K562 (cell line): ENCODE measurements around the gene YLPM1. TPM values are rescaled to one million over a fixed set of nuclear protein-coding genes. Genes with fewer than 3 reads are reported as not detected.

Experiments used
- ATAC-seq: fragments of 200-7000 bp; cut with Tn5 transposase; 3 replicates; pipeline ENCODE4 v1.9.1; 2020; ENCODE audit warnings: moderate library complexity
- BruUV-seq: library from RNA; stranded (reverse); fragments of 400-500 nt; replicated peaks from 2 replicates; lab custom pipeline; 2021; lab: Mats Ljungman, UMichigan
- CTCF ChIA-PET: fragments of 300-600 bp; formaldehyde crosslinking; extraction: SDS; loops from one replicate; lab custom pipeline; 2021; ENCODE audit warnings: low intra/inter-chr PET ratio; lab: Yijun Ruan, JAX
- POLR2A ChIA-PET: fragments of 300-600, 350-650 bp; sonication (Branson Sonifier 250); formaldehyde crosslinking; extraction: SDS; loops from one replicate; lab custom pipeline; 2021; ENCODE audit warnings: antibody characterized with exemption, inconsistent platforms; lab: Yijun Ruan, JAX
- DNase-seq, 4 experiments: peaks; one replicate each; pipeline versions ENCODE4 v3.0.0 to v3.0.0-alpha.2; 2011 to 2018; ENCODE audit warnings: low spot score in 3 of 4, mixed read lengths in 3 of 4; ENCODE audit errors: extremely low read depth in 1 of 4
- FAIRE-seq: peaks from 2 replicates; lab custom pipeline; 2011; peaks lifted over from hg19 to GRCh38; lab: Jason Lieb, UNC
- H2AFZ ChIP-seq: 2 replicates; pipeline ENCODE4 v1.6.0; 2011; ENCODE audit warnings: low read depth, low read length, control low read depth, inconsistent platforms
- H3K27ac ChIP-seq: fragments of 200-600 bp; 3 replicates; pipeline ENCODE4 v1.8.0; 2011; ENCODE audit warnings: low read depth, mild to moderate bottlenecking, control low read depth, inconsistent platforms, low read length, moderate library complexity, mixed read lengths; ENCODE audit errors: extremely low read depth
- H3K27me3 ChIP-seq, 2 experiments: fragments of 300-600 bp in 1 of 2; 2 replicates in 1 of 2; 3 replicates in 1 of 2; pipeline versions ENCODE4 v1.6.0 to v1.8.0; 2011; ENCODE audit warnings: inconsistent platforms in 2 of 2, low read length in 2 of 2, mild to moderate bottlenecking in 1 of 2, mixed read lengths in 1 of 2, moderate library complexity in 1 of 2; ENCODE audit not compliant: control insufficient read depth in 2 of 2, insufficient read depth in 2 of 2
- H3K36me3 ChIP-seq: fragments of 300-600 bp; 3 replicates; pipeline ENCODE4 v1.8.0; 2011; ENCODE audit warnings: mild to moderate bottlenecking, low read length, inconsistent platforms; ENCODE audit not compliant: control insufficient read depth, insufficient read depth
- H3K4me1 ChIP-seq, 2 experiments: fragments of 200-600 bp in 1 of 2; replicated peaks in 1 of 2; 2 replicates in 1 of 2; 3 replicates in 1 of 2; pipeline versions ENCODE4 v1.5.1 to v1.8.0; 2011; ENCODE audit warnings: inconsistent platforms in 2 of 2, low read length in 2 of 2, mild to moderate bottlenecking in 1 of 2, mixed read lengths in 1 of 2, moderate library complexity in 1 of 2; ENCODE audit not compliant: control insufficient read depth in 2 of 2, insufficient read depth in 2 of 2
- H3K4me2 ChIP-seq: 2 replicates; pipeline ENCODE4 v1.6.1; 2011; ENCODE audit warnings: low read length, control low read depth, inconsistent platforms, mixed read lengths; ENCODE audit not compliant: insufficient read depth
- H3K4me3 ChIP-seq: fragments of 200-600 bp; sonication (generic), shearing (Covaris generic); 2 replicates; pipeline ENCODE4 v1.5.1; 2016; ENCODE audit warnings: control low read depth, inconsistent platforms
- H3K79me2 ChIP-seq: fragments of 200-600 bp; 3 replicates; pipeline ENCODE4 v1.8.0; 2011; ENCODE audit warnings: low read length, inconsistent platforms; ENCODE audit not compliant: control insufficient read depth, insufficient read depth
- H3K9ac ChIP-seq, 2 experiments: 2 replicates each; pipeline versions ENCODE4 v1.6.0 to v1.6.1; 2011; ENCODE audit warnings: low read depth in 2 of 2, low read length in 2 of 2, control low read depth in 1 of 2, inconsistent platforms in 1 of 2, mild to moderate bottlenecking in 1 of 2, mixed read lengths in 1 of 2; ENCODE audit not compliant: insufficient read depth in 1 of 2
- H3K9me1 ChIP-seq: one replicate; pipeline ENCODE4 v1.6.0; 2011; ENCODE audit warnings: inconsistent platforms, mild to moderate bottlenecking, low read length, moderate library complexity; ENCODE audit not compliant: control insufficient read depth, insufficient read depth
- H3K9me3 ChIP-seq: replicated peaks from 2 replicates; pipeline ENCODE4 v1.5.1; 2011; ENCODE audit warnings: low read depth, low read length, inconsistent platforms; ENCODE audit not compliant: control insufficient read depth, insufficient read depth
- H4K20me1 ChIP-seq: replicated peaks from 2 replicates; pipeline ENCODE4 v1.6.1; 2011; ENCODE audit warnings: low read length, inconsistent platforms, mixed read lengths; ENCODE audit not compliant: control insufficient read depth, insufficient read depth
- DMBX1 ChIP-seq: fragments of 250-450 bp; sonication (Bioruptor Pico); IDR thresholded peaks from 2 replicates; pipeline ENCODE4 v1.8.0; 2022; ENCODE audit warnings: inconsistent platforms, mild to moderate bottlenecking, moderate library complexity, borderline replicate concordance
- FOXA1 ChIP-seq: fragments of 450-650 bp; IDR thresholded peaks from 2 replicates; pipeline ENCODE4 v1.6.1; 2016; ENCODE audit warnings: mild to moderate bottlenecking, borderline replicate concordance
- HDAC2 ChIP-seq: fragments of 450-650 bp; IDR thresholded peaks from 2 replicates; pipeline ENCODE4 v1.6.1; 2016; ENCODE audit warnings: mild to moderate bottlenecking
- HNRNPK ChIP-seq: fragments of 200-400 bp; formaldehyde crosslinking; IDR thresholded peaks from one replicate; pipeline ENCODE4 v1.6.1; 2018; ENCODE audit warnings: mild to moderate bottlenecking, low read depth, low read length; ENCODE audit not compliant: poor library complexity, severe bottlenecking
- NFXL1 ChIP-seq: fragments of 450-650 bp; formaldehyde crosslinking; IDR thresholded peaks from 2 replicates; pipeline ENCODE4 v1.4.0; 2021; ENCODE audit warnings: mild to moderate bottlenecking
- NR4A1 ChIP-seq, 2 experiments: fragments of 250-450 bp in 1 of 2; fragments of 450-650 bp in 1 of 2; sonication (Bioruptor Pico) in 1 of 2; IDR thresholded peaks; 2 replicates each; pipeline versions ENCODE4 v1.4.0 to v1.6.1; 2016 to 2020; ENCODE audit warnings: mild to moderate bottlenecking in 2 of 2, missing compliant biosample characterization in 1 of 2, missing genetic modification characterization in 1 of 2, moderate library complexity in 1 of 2
- PHTF2 ChIP-seq: fragments of 250-450 bp; sonication (Bioruptor Pico); IDR thresholded peaks from 2 replicates; pipeline ENCODE4 v1.5.0; 2021; ENCODE audit warnings: mild to moderate bottlenecking
- POU5F1 ChIP-seq: fragments of 150-350 bp; IDR thresholded peaks from 2 replicates; pipeline ENCODE4 v1.6.1; 2014; ENCODE audit warnings: borderline replicate concordance, low read length, low read depth, mild to moderate bottlenecking; ENCODE audit not compliant: partially characterized antibody
- RAD21 ChIP-seq, 2 experiments: fragments of 250-450 bp in 1 of 2; fragments of 450-650 bp in 1 of 2; sonication (Bioruptor Pico) in 1 of 2; formaldehyde crosslinking in 1 of 2; IDR thresholded peaks in 1 of 2; conservative IDR thresholded peaks in 1 of 2; 2 replicates each; pipeline versions ENCODE4 v1.4.0 to v1.8.0; 2020 to 2022; ENCODE audit warnings: mild to moderate bottlenecking in 2 of 2, moderate library complexity in 1 of 2
- SMAD4 ChIP-seq: fragments of 250-450 bp; sonication (Bioruptor Pico); conservative IDR thresholded peaks from 2 replicates; pipeline ENCODE4 v1.8.0; 2021; ENCODE audit warnings: inconsistent platforms, mild to moderate bottlenecking, moderate library complexity
- SMARCB1 ChIP-seq: IDR thresholded peaks from 2 replicates; pipeline ENCODE4 v1.6.1; 2011; ENCODE audit warnings: improper control_type of control experiment, low read depth; ENCODE audit not compliant: insufficient read length
- SUPT5H ChIP-seq: fragments of 450-650 bp; IDR thresholded peaks from 2 replicates; pipeline ENCODE4 v1.6.1; 2016
- TBL1XR1 ChIP-seq, 2 experiments: IDR thresholded peaks; 2 replicates each; pipeline ENCODE4 v1.6.1; 2012; ENCODE audit warnings: improper control_type of control experiment in 2 of 2, low read length in 2 of 2, mild to moderate bottlenecking in 1 of 2
- TEAD4 ChIP-seq, 2 experiments: sonication (generic) in 1 of 2; formaldehyde crosslinking in 1 of 2; IDR thresholded peaks; 2 replicates each; pipeline versions ENCODE4 v1.6.1 to v1.8.0; 2012 to 2022; ENCODE audit warnings: borderline replicate concordance in 1 of 2, inconsistent platforms in 1 of 2, low read length in 1 of 2, mild to moderate bottlenecking in 1 of 2, missing genetic modification reagents in 1 of 2
- TFAM ChIP-seq: fragments of 250-450 bp; sonication (Bioruptor Pico); conservative IDR thresholded peaks from 2 replicates; pipeline ENCODE4 v1.5.0; 2021; ENCODE audit warnings: mild to moderate bottlenecking, moderate library complexity
- ZFP1 ChIP-seq: fragments of 450-650 bp; formaldehyde crosslinking; IDR thresholded peaks from 2 replicates; pipeline ENCODE4 v1.4.0; 2020; ENCODE audit warnings: mild to moderate bottlenecking, mixed read lengths
- ZFP36 ChIP-seq: fragments of 150-350 bp; IDR thresholded peaks from 2 replicates; pipeline ENCODE4 v1.6.1; 2018; ENCODE audit warnings: low read length, low read depth; ENCODE audit not compliant: partially characterized antibody
- ZNF324 ChIP-seq: fragments of 250-450 bp; sonication (Bioruptor Pico); IDR thresholded peaks from 2 replicates; pipeline ENCODE4 v1.4.0; 2020; ENCODE audit warnings: mild to moderate bottlenecking
- ZNF717 ChIP-seq: fragments of 250-450 bp; sonication (Bioruptor Pico); IDR thresholded peaks from 2 replicates; pipeline ENCODE4 v1.5.0; 2021
- ZNF75A ChIP-seq: fragments of 450-650 bp; formaldehyde crosslinking; IDR thresholded peaks from 2 replicates; pipeline ENCODE4 v1.4.0; 2020; ENCODE audit warnings: mild to moderate bottlenecking
- WGBS: fragments of 100-300 bp; shearing (Covaris generic); methylation state at CpG from one replicate; pipeline ENCODE4 v1.1.6; 2016; ENCODE audit warnings: low coverage, mixed read lengths; ENCODE audit not compliant: insufficient coverage; ENCODE audit errors: missing lambda C conversion rate; 5-methylcytosine and 5-hydroxymethylcytosine counted together
- in situ Hi-C: fragments of 300-500 bp; cut with MboI; formaldehyde crosslinking; loops from 4 replicates; pipeline ENCODE4 v1.15.0; 2018; ENCODE audit warnings: inconsistent platforms, mixed read lengths
- intact Hi-C: fragments of 100-400 bp; cut with micrococcal nuclease; formaldehyde crosslinking; loops from 2 replicates; pipeline ENCODE4 v1.14.2; 2022
- polyA plus RNA-seq, 8 experiments: library from polyadenylated mRNA; depleted of rRNA in 4 of 8; stranded (reverse) in 5 of 8; unstranded in 3 of 8; fragments of >200 nt; fragmentation: Nextera tagmentation in 2 of 8; fragmentation: Illumina TruSeq in 1 of 8; extraction: Ambion mirVana in 2 of 8; extraction: Trizol in 1 of 8; gene quantifications; 2 replicates each; pipeline versions ENCODE4 v1.2.1 to v1.2.3, GENCODE V29; 2011 to 2014; ENCODE audit warnings: inconsistent platforms in 1 of 8, missing spikeins in 1 of 8
- total RNA-seq, 7 experiments: library from RNA; depleted of rRNA in 6 of 7; stranded (reverse); fragments of >200 nt in 6 of 7; fragmentation: Illumina TruSeq in 2 of 7; extraction: Trizol in 2 of 7; gene quantifications; 2 replicates each; pipeline versions ENCODE4 v1.2.1 to v1.2.3, GENCODE V29; 2011 to 2021; ENCODE audit warnings: low replicate concordance in 1 of 7
- TF ChIP-seq, protein P1 (sequence below): fragments of 450-650 bp; formaldehyde crosslinking; IDR thresholded peaks from 2 replicates; pipeline ENCODE4 v1.4.0; 2022; ENCODE audit warnings: missing genetic modification characterization
- TF ChIP-seq, protein P2 (sequence below), 2 experiments: IDR thresholded peaks; 2 replicates each; pipeline ENCODE4 v1.6.1; 2011; ENCODE audit warnings: borderline replicate concordance in 1 of 2, control low read depth in 1 of 2, low read depth in 1 of 2, low read length in 1 of 2, mild to moderate bottlenecking in 1 of 2, mixed read lengths in 1 of 2, moderate library complexity in 1 of 2; ENCODE audit not compliant: insufficient read depth in 1 of 2, insufficient read length in 1 of 2, poor library complexity in 1 of 2, severe bottlenecking in 1 of 2; ENCODE audit errors: extremely low read depth in 1 of 2

Gene YLPM1
- total and polyA plus RNA-seq, 9 of the 15 experiments (the other 6 are each of a cell fraction or from before 2014, with no cell fraction given) = 7.2 to 32.7 (median 14.6) TPM

DNA sequence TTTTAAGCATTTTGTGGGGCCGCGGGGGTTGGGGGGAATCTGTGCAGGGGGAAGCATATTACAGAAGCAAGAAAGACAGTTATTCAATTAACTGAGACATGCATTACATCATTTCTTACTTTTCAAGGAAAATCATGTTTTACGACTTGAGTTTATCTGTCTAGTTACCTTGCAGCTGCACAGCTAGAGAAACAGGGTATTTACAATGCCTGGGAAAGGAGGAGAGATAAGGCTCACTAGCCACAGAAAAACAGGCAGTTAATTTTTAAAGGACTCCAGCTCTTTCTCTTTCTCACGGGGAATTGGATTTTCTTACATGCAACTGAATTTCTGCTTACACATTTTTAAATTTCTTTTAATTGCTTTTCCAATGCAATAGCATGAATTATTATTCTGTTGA lies 28.0 kb upstream of the YLPM1 start:
- ATAC-seq (peak; percentile 61), DNase-seq (peak in 1 of 4 experiments; percentile 54), FAIRE-seq (peak; percentile 74)
- intact Hi-C loops (no loop called here), in situ Hi-C loops (no loop called here)
- Histone ChIP-seq H3K4me2 (no peak overlapping the region), H3K27ac (peak overlapping the region; percentile 60; the same call in 1 of the 3 replicates), H4K20me1 (no peaks in the 10 kb centered on the region), H3K79me2 (no peaks in the 10 kb centered on the region), H3K4me3 (no peak overlapping the region), H2AFZ (no peak overlapping the region), H3K9me3 (no peaks in the 10 kb centered on the region), H3K4me1 (no peaks in the 10 kb centered on the region; a peak in 2 of 5 replicates), H3K27me3 (no peaks in the 10 kb centered on the region), H3K36me3 (peaks cover 41% of the 10 kb centered on the region), H3K9ac (no peak overlapping the region), H3K9me1 (no peaks in the 10 kb centered on the region)
- ChIA-PET CTCF (no interaction called here), POLR2A (interaction anchor here (1.0 kb wide), 1 partner anchor 22 kb away, joined by 3 read pairs; no protein-coding TSS in a partner anchor)
- BruUV-seq = TSS peak; percentile 50
- 0% methylated on average over 4 of the region's 4 CpGs for WGBS
- TF ChIP-seq SUPT5H (no peak), TEAD4 (IDR thresholded peaks at IDR 0.05; ENCODE audit: low read length) (peak; percentile 90), TEAD4 (CRISPR knock-in tag; IDR thresholded peaks at IDR 0.05; ENCODE audit: borderline replicate concordance) (no peak), TFAM (CRISPR knock-in tag) (no peak), ZFP1 (CRISPR knock-in tag) (no peak), POU5F1 (no peak), SMARCB1 (no peak), ZNF75A (CRISPR knock-in tag) (no peak), SMAD4 (peak; percentile 90), ZNF717 (no peak), RAD21 (CRISPR knock-in tag; conservative IDR thresholded peaks at IDR 0.05 in 1 of 2, IDR thresholded peaks at IDR 0.05 in 1 of 2) (no peak), NR4A1 (CRISPR knock-in tag; IDR thresholded peaks at IDR 0.05) (no peak), NR4A1 (tag; IDR thresholded peaks at IDR 0.05) (no peak), ZNF324 (no peak), ZFP36 (no peak), HDAC2 (peak; percentile 94), FOXA1 (peak; percentile 48; the same call in 1 of the 2 replicates), PHTF2 (CRISPR knock-in tag) (no peak), HNRNPK (no peak), DMBX1 (CRISPR knock-in tag) (no peak), TBL1XR1 (IDR thresholded peaks at IDR 0.05; ENCODE audit: low read length in 2 of 2) (peak in 1 of 2 experiments; percentile 48; a peak in 1 of 4 replicates), NFXL1 (CRISPR knock-in tag) (no peak)
- TF ChIP-seq, protein P1, sequence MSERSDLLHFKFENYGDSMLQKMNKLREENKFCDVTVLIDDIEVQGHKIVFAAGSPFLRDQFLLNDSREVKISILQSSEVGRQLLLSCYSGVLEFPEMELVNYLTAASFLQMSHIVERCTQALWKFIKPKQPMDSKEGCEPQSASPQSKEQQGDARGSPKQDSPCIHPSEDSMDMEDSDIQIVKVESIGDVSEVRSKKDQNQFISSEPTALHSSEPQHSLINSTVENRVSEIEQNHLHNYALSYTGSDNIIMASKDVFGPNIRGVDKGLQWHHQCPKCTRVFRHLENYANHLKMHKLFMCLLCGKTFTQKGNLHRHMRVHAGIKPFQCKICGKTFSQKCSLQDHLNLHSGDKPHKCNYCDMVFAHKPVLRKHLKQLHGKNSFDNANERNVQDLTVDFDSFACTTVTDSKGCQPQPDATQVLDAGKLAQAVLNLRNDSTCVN (CRISPR knock-in tag) = no peak
- TF ChIP-seq, protein P2, sequence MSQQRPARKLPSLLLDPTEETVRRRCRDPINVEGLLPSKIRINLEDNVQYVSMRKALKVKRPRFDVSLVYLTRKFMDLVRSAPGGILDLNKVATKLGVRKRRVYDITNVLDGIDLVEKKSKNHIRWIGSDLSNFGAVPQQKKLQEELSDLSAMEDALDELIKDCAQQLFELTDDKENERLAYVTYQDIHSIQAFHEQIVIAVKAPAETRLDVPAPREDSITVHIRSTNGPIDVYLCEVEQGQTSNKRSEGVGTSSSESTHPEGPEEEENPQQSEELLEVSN (IDR thresholded peaks at IDR 0.05; ENCODE audit: borderline replicate concordance in 1 of 2, extremely low read depth in 1 of 2, insufficient read depth in 1 of 2, insufficient read length in 1 of 2, low read depth in 1 of 2, low read length in 1 of 2, poor library complexity in 1 of 2, severe bottlenecking in 1 of 2) = no peak
